GM19240 (cell line): ENCODE data around the gene IFI27.

Source experiments
- DNase-seq: peaks from one replicate; pipeline ENCODE4 v3.0.0; 2011; ENCODE audit warnings: low spot score; ENCODE audit not compliant: insufficient read length

IFI27 gene

DNA sequence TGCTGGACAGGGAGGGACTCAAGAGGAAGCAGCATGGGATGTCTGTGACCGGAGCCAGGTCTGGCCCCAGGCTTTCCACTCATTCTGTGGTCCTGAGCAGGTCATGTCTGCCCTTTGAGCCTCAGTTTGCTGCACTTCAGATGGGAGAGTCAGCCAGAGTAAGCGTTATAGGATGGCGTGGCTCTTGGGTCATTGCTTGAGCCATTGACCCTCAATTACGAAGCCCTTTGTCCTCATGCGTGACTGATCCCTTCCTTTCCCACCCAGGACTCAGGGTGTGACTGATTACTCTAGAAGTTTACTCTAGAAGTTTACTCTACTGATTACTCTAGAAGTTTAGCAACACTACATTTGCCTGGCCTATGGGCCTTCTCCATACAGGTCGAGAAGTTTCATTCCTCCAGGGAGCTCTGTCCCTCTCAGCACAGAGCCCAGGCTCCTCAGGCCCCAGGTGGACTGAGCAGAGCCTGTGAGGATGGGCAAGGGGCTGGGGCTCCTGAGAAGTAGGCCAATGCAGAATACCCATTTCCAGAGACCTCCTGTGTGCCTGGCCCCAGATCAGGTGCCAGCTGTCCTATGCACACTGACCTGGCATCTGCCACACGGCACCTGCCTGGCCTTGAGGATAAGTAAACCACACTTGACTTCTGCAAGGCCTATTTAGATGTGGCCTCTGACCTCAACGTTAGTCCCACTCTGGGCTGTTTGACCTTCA is 7.6 kb upstream of the IFI27 start:
- no peak for DNase-seq

- no peak for DNase-seq
Observed at GRCh38 chr14:94103554-94104150, 6.9 kb upstream of the IFI27 start.

GRCh38 chr14:94104731-94105130 is 5.8 kb upstream of the IFI27 start:
- DNase-seq: no peak

GRCh38 chr14:94109915-94110250 is 653 bp upstream of the IFI27 start:
- no peak for DNase-seq

DNA sequence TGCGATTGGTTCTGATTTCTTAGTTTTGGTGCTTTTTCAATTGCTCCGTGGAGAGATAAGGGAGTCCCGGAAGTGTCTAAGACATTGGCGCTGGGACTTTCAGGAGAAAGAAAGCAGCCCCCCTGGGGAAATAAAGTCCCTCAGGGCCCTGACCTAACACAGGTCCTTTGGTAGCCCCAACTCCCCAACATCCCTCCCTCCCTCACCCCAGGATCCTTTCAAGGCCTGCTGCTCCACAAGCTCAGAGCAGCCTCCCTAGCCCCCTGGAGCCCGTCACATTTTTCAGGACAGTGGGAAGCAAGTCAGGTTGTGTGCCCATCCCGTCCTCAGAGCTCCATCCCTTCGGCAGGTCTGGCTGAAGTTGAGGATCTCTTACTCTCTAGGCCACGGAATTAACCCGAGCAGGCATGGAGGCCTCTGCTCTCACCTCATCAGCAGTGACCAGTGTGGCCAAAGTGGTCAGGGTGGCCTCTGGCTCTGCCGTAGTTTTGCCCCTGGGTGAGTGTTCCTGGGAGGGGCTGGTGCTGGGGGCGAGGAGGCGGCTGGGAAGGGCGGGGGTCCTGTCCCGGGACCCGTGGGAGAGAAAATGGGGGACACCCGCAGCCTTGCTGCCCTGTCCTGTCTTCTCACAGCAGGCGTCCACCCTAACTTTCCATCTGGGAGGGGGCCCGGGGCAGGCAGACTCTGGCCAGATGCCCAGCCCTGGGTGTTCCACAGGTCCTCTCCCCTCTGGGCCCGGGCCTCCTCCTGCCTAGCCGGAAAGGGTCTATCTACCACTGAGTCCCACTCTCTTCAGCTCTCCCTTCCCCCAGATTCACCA is 950 bp downstream of the IFI27 start:
- no peak for DNase-seq

GRCh38 chr14:94112513-94113063 is 2.1 kb downstream of the IFI27 start:
- no peak for DNase-seq

DNA sequence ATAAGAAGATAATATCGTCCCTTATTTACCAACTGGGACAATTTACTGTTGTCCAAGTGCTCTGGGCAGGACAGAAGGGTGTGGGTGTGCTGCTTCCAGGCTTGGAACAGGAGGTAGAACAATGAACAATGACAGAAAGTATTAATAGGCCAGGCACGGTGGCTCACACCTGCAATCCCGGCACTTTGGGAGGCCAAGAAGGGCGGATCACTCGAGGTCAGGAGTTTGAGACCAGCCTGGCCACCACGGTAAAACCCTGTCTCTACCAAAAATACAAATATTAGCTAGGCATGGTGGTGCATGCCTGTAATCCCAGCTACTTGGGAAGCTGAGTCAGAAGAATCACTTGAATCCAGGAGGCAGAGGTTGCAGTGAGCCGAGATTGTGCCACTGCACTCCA is 2.5 kb downstream of the IFI27 start:
- DNase-seq: no peak

GRCh38 chr14:94113490-94113889 is 3.0 kb downstream of the IFI27 start:
- DNase-seq: no peak

GRCh38 chr14:94113908-94114588 is 3.5 kb downstream of the IFI27 start:
- DNase-seq: no peak

GRCh38 chr14:94114589-94115057 is 4.1 kb downstream of the IFI27 start:
- DNase-seq: no peak

DNA sequence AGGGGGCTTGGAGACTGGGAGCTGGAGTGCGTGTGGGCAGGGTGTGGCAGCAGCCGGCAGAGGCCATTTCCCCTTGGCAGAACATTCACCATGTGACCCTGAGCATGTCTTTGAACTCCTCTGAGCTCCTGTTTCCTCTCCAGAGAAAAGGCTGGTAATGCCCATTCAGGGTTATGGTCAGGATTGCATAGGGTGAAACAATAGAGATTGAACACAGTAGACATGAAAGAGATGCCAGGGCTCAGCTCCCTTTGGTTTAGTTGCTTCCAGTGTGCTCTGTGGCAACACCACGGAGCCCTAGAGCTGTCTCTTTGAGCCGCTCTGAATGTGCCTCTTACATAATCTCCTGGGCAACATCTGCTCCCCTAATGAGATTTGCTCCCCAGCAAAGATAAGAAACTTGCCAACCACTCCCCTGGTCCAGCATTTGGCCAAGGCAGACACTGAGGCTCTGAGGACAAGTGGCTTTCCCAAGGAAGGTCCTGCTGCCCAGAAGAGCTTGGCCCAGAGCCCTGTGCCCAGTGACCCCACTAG is 4.6 kb downstream of the IFI27 start:
- DNase-seq: no peak

DNA sequence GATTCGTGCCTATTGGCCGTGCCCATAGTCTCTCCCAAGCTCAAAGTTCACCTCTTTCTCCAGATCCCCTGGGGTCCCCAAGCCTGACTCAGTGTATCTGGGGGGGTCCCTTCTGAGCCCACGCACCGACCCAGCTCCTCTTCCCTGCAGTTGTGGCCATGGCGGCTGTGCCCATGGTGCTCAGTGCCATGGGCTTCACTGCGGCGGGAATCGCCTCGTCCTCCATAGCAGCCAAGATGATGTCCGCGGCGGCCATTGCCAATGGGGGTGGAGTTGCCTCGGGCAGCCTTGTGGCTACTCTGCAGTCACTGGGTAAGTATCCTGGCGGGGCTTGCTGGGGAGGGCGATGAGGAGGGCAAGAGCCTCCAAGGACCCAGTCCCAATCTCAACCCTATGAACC is 5.1 kb downstream of the IFI27 start:
- no peak for DNase-seq

- DNase-seq: no peak
Observed at GRCh38 chr14:94116701-94117100, 6.2 kb downstream of the IFI27 start.

DNA sequence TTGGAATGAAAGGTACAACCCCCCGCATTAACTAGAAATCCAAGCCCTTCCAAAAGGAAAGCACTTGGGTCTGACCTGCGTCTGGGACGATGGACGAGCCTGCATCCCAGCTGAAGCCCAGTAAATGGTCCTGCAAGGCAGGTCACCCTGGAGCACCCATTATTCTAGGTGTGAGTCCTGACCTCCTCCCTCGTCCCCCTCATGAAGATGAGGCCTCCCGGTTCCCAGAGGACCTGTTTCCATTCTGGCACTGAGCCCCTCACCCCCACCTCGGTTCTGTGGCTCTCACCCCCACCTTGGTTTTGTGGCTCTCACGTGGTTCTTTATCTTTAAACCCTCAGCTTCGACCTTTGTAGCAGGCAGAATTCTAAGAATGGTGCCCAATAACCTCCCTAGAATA is 7.3 kb downstream of the IFI27 start:
- DNase-seq: no peak

DNA sequence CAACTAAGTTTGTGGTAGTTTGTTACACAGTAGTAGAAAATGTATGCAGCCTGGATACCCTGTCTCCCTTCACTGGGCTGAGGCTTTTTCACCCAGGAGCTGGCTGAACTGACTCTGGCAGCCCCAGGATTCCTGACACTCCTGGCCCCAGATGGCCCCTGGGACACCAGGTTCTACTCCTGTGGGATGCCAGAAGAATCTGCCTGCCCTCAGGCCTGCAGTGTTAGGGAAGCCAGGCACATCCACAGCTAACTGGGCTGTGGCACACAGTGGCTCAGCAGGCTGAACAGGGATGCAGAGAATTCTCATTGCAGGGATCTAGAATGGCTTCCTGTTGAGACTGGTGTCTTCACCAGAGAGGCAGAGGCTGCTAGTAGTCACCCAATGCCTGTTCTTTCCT is 8.5 kb downstream of the IFI27 start:
- DNase-seq: no peak

DNA sequence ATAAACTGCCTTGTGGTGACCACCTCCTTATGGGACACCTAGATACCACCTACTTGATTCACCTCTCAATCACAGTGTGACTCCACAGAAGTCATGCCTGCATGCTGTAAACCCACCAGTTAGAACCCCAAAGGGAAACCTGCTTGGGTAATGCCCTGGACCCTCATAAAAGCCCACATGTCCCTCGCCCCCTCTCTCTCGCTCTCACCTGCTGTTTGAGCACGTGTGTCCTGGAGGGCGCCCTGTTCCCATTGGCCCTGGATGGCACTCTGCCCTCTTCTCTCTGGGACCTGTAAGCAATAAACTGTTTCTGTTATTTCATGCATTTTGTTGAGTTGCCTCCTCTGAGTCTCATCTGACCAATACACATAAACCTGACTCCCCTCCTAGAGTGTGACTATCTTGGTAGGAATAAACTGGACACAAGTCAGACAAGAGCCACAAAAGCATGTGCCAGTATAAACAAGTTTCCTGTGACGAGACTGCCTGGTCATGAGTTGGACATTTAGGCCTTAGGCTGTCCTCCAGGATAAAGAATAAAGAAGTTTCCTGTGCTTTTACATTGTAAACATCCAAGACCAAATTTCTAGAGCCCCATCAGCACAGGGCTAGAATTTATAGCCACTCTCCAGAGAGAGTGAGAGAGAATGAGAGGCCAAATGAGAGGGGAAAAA is 10.3 kb downstream of the IFI27 start:
- no peak for DNase-seq

GRCh38 chr14:94121485-94121884 is 10.9 kb downstream of the IFI27 start:
- DNase-seq: no peak

DNA sequence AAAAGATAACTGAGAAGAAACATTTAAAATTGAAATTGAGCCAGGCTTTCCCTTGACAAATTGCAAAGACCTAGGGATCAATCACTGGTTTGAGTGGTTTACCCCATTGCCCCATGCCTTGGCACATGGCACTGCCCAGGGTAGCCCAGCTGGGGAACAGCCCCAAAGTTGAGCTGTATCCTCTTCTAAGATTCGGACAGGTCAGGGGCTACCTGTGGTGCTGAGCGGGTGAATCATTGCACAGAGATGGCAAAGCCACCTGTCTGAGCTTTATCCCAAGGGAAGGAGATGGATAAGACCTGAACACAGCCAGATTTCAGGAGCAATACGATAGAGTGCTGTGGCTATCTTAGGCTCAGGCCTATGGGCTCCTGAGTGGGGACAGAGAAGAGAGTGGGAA is 11.9 kb downstream of the IFI27 start:
- DNase-seq: no peak

- DNase-seq: no peak
Observed at GRCh38 chr14:94123296-94123695, 12.8 kb downstream of the IFI27 start.

DNA sequence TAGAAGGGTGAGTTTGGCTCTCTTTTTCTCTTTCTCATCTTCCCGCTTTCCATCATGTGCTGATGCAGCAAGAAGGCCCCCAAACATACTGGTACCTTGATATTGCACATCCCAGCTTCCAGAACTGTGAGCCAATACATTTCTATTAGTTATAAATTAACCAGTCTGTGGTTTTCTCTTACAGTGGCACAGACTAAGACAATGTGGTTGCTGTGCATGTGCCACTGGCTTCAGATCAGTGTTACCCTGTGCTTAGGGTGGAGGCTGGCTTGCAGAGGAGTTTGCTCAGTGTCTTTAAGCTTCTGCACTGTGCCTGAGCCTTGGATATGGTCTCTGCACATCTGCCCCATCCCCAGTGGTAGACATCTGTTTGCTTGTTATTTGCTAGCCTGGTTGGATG is 13.3 kb downstream of the IFI27 start:
- DNase-seq: no peak
